ENCODE data around the gene BCAS2.
A peak's percentile ranks its signal among the peaks of the same experiment; 100 is the strongest.
"Not testable (repeated sequence)": the region's sequence is repeated elsewhere in the genome, so short reads cannot be mapped to it uniquely, and the experiment has no call there.

The BCAS2 gene

GRCh38 chr1:114581335-114582287 is at the start of gene BCAS2:
Gene BCAS2, minus strand, starts transcription at chr1:114581615. Its CDS starts 24 bp downstream, at chr1:114581591.
- peak; percentile 88 to 93 for DNase-seq (ENCODE audit: low read depth in 2 of 2)

- DNase-seq (ENCODE audit: low read depth in 2 of 2) = no peak
These were observed 45.7 kb upstream of the BCAS2 start for GRCh38 chr1:114627107-114627506.

- no peak for DNase-seq (ENCODE audit: low read depth in 2 of 2)
These were observed 41.9 kb upstream of the BCAS2 start for GRCh38 chr1:114623364-114623763.

GRCh38 chr1:114620419-114620818 is 39.0 kb upstream of the BCAS2 start:
- no peak for DNase-seq (ENCODE audit: low read depth in 2 of 2)

- no peak for DNase-seq (ENCODE audit: low read depth in 2 of 2)
These were observed 37.2 kb upstream of the BCAS2 start for GRCh38 chr1:114618606-114619005.

- DNase-seq (ENCODE audit: low read depth in 2 of 2) = no peak
These were observed 29.3 kb upstream of the BCAS2 start for GRCh38 chr1:114610546-114611245.

GRCh38 chr1:114609826-114610225 is 28.4 kb upstream of the BCAS2 start:
- DNase-seq (ENCODE audit: low read depth in 2 of 2) = no peak

- no peak for DNase-seq (ENCODE audit: low read depth in 2 of 2)
These were observed 27.6 kb upstream of the BCAS2 start for GRCh38 chr1:114609026-114609425.

GRCh38 chr1:114607223-114607622 is 25.8 kb upstream of the BCAS2 start:
- DNase-seq (ENCODE audit: low read depth in 2 of 2) = no peak

GRCh38 chr1:114597949-114598348 is 16.5 kb upstream of the BCAS2 start:
- DNase-seq (ENCODE audit: low read depth in 2 of 2) = no peak

GRCh38 chr1:114595602-114596001 is 14.2 kb upstream of the BCAS2 start:
- no peak for DNase-seq (ENCODE audit: low read depth in 2 of 2)

GRCh38 chr1:114594046-114594445 is 12.6 kb upstream of the BCAS2 start:
- DNase-seq (ENCODE audit: low read depth in 2 of 2) = no peak

GRCh38 chr1:114589122-114589521 is 7.7 kb upstream of the BCAS2 start:
- no peak for DNase-seq (ENCODE audit: low read depth in 2 of 2)

GRCh38 chr1:114588196-114588689 is 6.8 kb upstream of the BCAS2 start:
- DNase-seq (ENCODE audit: low read depth in 2 of 2) = no peak

GRCh38 chr1:114587203-114587991 is 6.0 kb upstream of the BCAS2 start:
- no peak for DNase-seq (ENCODE audit: low read depth in 2 of 2)

- no peak for DNase-seq (ENCODE audit: low read depth in 2 of 2)
These were observed 5.2 kb upstream of the BCAS2 start for GRCh38 chr1:114586513-114587047.

GRCh38 chr1:114585231-114585630 is 3.8 kb upstream of the BCAS2 start:
- no peak for DNase-seq (ENCODE audit: low read depth in 2 of 2)

- DNase-seq (ENCODE audit: low read depth in 2 of 2) = no peak
These were observed 7.0 kb downstream of the BCAS2 start for GRCh38 chr1:114574365-114574764.

GRCh38 chr1:114564141-114564540 is 17.3 kb downstream of the BCAS2 start:
- no peak for DNase-seq (ENCODE audit: low read depth in 2 of 2)

- DNase-seq (ENCODE audit: low read depth in 2 of 2) = not testable (repeated sequence)
These were observed 18.4 kb downstream of the BCAS2 start for GRCh38 chr1:114562978-114563510.

GRCh38 chr1:114561333-114561732 is 20.1 kb downstream of the BCAS2 start:
- no peak for DNase-seq (ENCODE audit: low read depth in 2 of 2)
